A172 (cell line): ENCODE data around the gene F10. TPM values are rescaled to one million over a fixed set of nuclear protein-coding genes. Genes with fewer than 3 reads are reported as not detected.

Experiments used
- DNase-seq: peaks from one replicate; pipeline ENCODE4 v3.0.0-alpha.2; 2015; ENCODE audit warnings: low spot score
- total RNA-seq: library from RNA; depleted of rRNA; stranded (reverse); fragments of >200 nt; shearing (Covaris generic); gene quantifications from 2 replicates; pipeline ENCODE4 v1.2.3, GENCODE V29; 2014; rRNA removed

The F10 gene
- total RNA-seq, 1 experiment from 2014 or later, result 0.29 TPM

DNA sequence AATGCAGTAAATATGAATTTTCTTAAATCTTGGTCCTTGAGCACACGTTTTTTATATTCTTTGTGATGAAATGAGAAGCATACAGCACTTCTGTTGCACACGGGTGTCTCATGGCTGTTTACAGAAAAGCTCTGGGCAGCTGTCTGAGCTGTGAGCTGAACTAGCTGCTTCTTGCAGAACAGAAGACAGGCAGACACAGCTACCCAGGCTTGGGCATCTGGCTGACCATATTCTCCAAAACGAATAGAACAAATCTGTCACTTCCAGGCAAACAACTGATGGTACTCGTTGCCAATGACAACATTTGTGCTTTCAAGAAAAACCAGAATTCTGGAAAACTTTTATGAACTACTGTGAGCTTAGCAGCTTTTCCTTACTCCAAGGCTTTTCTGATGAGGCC, 69.7 kb downstream of the F10 start:
- DNase-seq, result no peak

- no peak for DNase-seq
These were observed 70.3 kb downstream of the F10 start for GRCh38 chr13:113192902-113193301.

DNA sequence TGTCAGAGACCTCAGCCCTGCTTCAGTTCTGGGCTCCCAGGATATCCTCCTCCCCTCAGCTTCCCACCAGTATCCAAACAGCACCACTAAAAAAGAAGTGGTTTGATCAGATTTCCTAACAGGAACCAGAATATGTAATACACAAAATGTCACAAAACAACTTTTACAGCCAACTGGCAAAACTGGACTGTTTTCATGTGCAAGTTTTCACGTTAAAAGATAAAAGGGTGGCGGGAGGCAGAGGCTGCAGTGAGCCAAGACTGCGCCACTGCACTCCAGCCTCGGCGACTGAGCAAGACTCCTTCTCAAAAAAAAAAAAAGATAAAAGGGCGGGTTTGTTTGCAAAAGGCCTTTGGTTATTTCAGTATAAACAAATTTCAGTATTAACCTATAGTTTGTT, 72.8 kb downstream of the F10 start:
- no peak for DNase-seq

GRCh38 chr13:113196970-113197737, 74.6 kb downstream of the F10 start:
- DNase-seq, result no peak

Other genes with a start within 250 kb of the F10 start
- 12.4 and 14.1 TPM in 2 replicates for gene MCF2L, start 153.6 kb upstream of the F10 start, total RNA-seq
- gene F7, start 17.0 kb upstream of the F10 start, total RNA-seq, result 0.05 TPM in 1 of 2 replicates, not detected in the other
- gene PROZ, start 35.8 kb downstream of the F10 start, total RNA-seq, result not detected in 2 replicates
- gene PCID2, start 85.9 kb downstream of the F10 start, total RNA-seq, result 215 and 265 TPM in 2 replicates
- 142 and 154 TPM in 2 replicates for gene CUL4A, start 86.8 kb downstream of the F10 start, total RNA-seq
- gene LAMP1, start 174.4 kb downstream of the F10 start, total RNA-seq, result 285 and 287 TPM in 2 replicates
- gene GRTP1, start 241.3 kb downstream of the F10 start, total RNA-seq, result not detected in 2 replicates